CD8-positive, alpha-beta memory T cell (primary cell): ENCODE data around the gene KRTAP4-2. TPM values are rescaled to one million over a fixed set of nuclear protein-coding genes. Genes with fewer than 3 reads are reported as not detected.
"Not testable (repeated sequence)": the region's sequence is repeated elsewhere in the genome, so short reads cannot be mapped to it uniquely, and the experiment has no call there.

Source experiments
- CTCF ChIA-PET: fragments of 350-600 bp; sonication (Branson Sonifier 250); formaldehyde crosslinking; loops from one replicate; lab custom pipeline; 2021; ENCODE audit warnings: antibody characterized with exemption; lab: Charles Lee
- POLR2A ChIA-PET: fragments of 350-600 bp; sonication (Branson Sonifier 250); formaldehyde crosslinking; loops from one replicate; lab custom pipeline; 2021; ENCODE audit warnings: antibody characterized with exemption; lab: Charles Lee
- DNase-seq, 5 donors: peaks; one replicate each; pipeline versions ENCODE4 v3.0.0 to v3.0.0-alpha.2; 2020 to 2022; ENCODE audit warnings: mixed read lengths in 1 of 5
- H3K27ac ChIP-seq: one replicate; pipeline ENCODE4 v1.7.0; 2013; ENCODE audit warnings: low read depth, mild to moderate bottlenecking, low read length, moderate library complexity
- H3K27me3 ChIP-seq: 2 replicates; pipeline ENCODE4 v1.7.0; 2013; ENCODE audit warnings: low read length, mild to moderate bottlenecking; ENCODE audit not compliant: insufficient read depth, poor library complexity, severe bottlenecking
- H3K36me3 ChIP-seq: 2 replicates; pipeline ENCODE4 v1.7.0; 2013; ENCODE audit warnings: mild to moderate bottlenecking, low read length, moderate library complexity; ENCODE audit not compliant: insufficient read depth
- H3K4me1 ChIP-seq: 2 replicates; pipeline ENCODE4 v1.7.0; 2013; ENCODE audit warnings: mild to moderate bottlenecking, low read length, moderate library complexity; ENCODE audit not compliant: insufficient read depth
- H3K4me3 ChIP-seq: 2 replicates; pipeline ENCODE4 v1.7.0; 2013; ENCODE audit warnings: mild to moderate bottlenecking, low read length
- H3K9me3 ChIP-seq: 2 replicates; pipeline ENCODE4 v1.7.0; 2013; ENCODE audit warnings: mild to moderate bottlenecking, low read length
- H3K27ac Mint-ChIP-seq, 8 donors: one replicate each; pipeline ENCODE4 v1.8.0; 2020 to 2021; ENCODE audit warnings: mixed read lengths in 8 of 8, mild to moderate bottlenecking in 6 of 8, inconsistent platforms in 3 of 8, moderate library complexity in 3 of 8
- H3K27me3 Mint-ChIP-seq, 2 donors: one replicate each; pipeline ENCODE4 v1.8.0; 2020 to 2021; ENCODE audit warnings: mixed read lengths in 2 of 2, mild to moderate bottlenecking in 1 of 2, moderate library complexity in 1 of 2
- H3K36me3 Mint-ChIP-seq, 3 donors: one replicate each; pipeline ENCODE4 v1.8.0; 2020 to 2021; ENCODE audit warnings: mixed read lengths in 3 of 3, inconsistent platforms in 1 of 3, mild to moderate bottlenecking in 1 of 3
- H3K4me1 Mint-ChIP-seq, 3 donors: one replicate each; pipeline ENCODE4 v1.8.0; 2020 to 2021; ENCODE audit warnings: mixed read lengths in 3 of 3, inconsistent platforms in 1 of 3, mild to moderate bottlenecking in 1 of 3
- H3K4me3 Mint-ChIP-seq, 7 donors: one replicate each; pipeline ENCODE4 v1.8.0; 2020 to 2021; ENCODE audit warnings: mixed read lengths in 7 of 7, mild to moderate bottlenecking in 6 of 7, moderate library complexity in 4 of 7, inconsistent platforms in 2 of 7
- H3K9me3 Mint-ChIP-seq, 5 donors: one replicate each; pipeline ENCODE4 v1.8.0; 2020 to 2022; ENCODE audit warnings: mixed read lengths in 5 of 5, mild to moderate bottlenecking in 3 of 5, moderate library complexity in 2 of 5, inconsistent platforms in 1 of 5
- polyA plus RNA-seq: library from polyadenylated mRNA; unstranded; fragments of 300-500 nt; fragmentation: Illumina TruSeq; gene quantifications from one replicate; pipeline ENCODE4 v1.2.3, GENCODE V29; 2021
- total RNA-seq, 2 experiments: library from RNA; stranded (reverse); gene quantifications; one replicate each; pipeline ENCODE4 v1.2.3, GENCODE V29; 2021

Gene KRTAP4-2
- total and polyA plus RNA-seq, 3 experiments from 2014 or later: not detected

- no peaks in the 10 kb centered on the region for H3K27me3 ChIP-seq
- H3K4me3 ChIP-seq: no peak overlapping the region
- peaks cover 0 to 6% (median 0%) of the 10 kb centered on the region in 3 donors for H3K36me3 Mint-ChIP-seq
- ChIA-PET POLR2A (no interaction called here), CTCF (no interaction called here)
- H3K4me3 Mint-ChIP-seq: no peak overlapping the region
- DNase-seq: no peak
- no peak overlapping the region for H3K27ac Mint-ChIP-seq
- H3K9me3 ChIP-seq: no peaks in the 10 kb centered on the region
- no peaks in the 10 kb centered on the region for H3K4me1 Mint-ChIP-seq
- no peaks in the 10 kb centered on the region for H3K4me1 ChIP-seq
- H3K9me3 Mint-ChIP-seq: peaks cover 0 to 8% (median 4%) of the 10 kb centered on the region in 5 donors
- H3K36me3 ChIP-seq: no peaks in the 10 kb centered on the region
- H3K27ac ChIP-seq: no peak overlapping the region
- H3K27me3 Mint-ChIP-seq: peaks cover 4 to 5% of the 10 kb centered on the region in 2 donors
Measured at GRCh38 chr17:41199421-41200078, 21.5 kb upstream of the KRTAP4-2 start.

- no peak for DNase-seq
- ChIA-PET POLR2A (no interaction called here), CTCF (no interaction called here)
- peaks cover 2 to 13% (median 4%) of the 10 kb centered on the region in 5 donors for H3K9me3 Mint-ChIP-seq
- peaks cover 0 to 18% (median 0%) of the 10 kb centered on the region in 3 donors for H3K36me3 Mint-ChIP-seq
- Histone ChIP-seq H3K36me3 (no peaks in the 10 kb centered on the region), H3K4me3 (no peak overlapping the region), H3K4me1 (no peaks in the 10 kb centered on the region), H3K27ac (no peak overlapping the region), H3K27me3 (no peaks in the 10 kb centered on the region), H3K9me3 (no peaks in the 10 kb centered on the region)
- no peak overlapping the region for H3K4me3 Mint-ChIP-seq
- no peak overlapping the region for H3K27ac Mint-ChIP-seq
- no peaks in the 10 kb centered on the region for H3K4me1 Mint-ChIP-seq
- H3K27me3 Mint-ChIP-seq: peaks cover 16 to 25% of the 10 kb centered on the region in 2 donors
Measured at GRCh38 chr17:41196068-41196467, 18.0 kb upstream of the KRTAP4-2 start.

- Histone ChIP-seq H3K4me3 (no peak overlapping the region), H3K4me1 (no peaks in the 10 kb centered on the region), H3K36me3 (no peaks in the 10 kb centered on the region), H3K27ac (no peak overlapping the region), H3K9me3 (no peaks in the 10 kb centered on the region), H3K27me3 (no peaks in the 10 kb centered on the region)
- Mint-ChIP-seq H3K27ac (no peak overlapping the region), H3K27me3 (peaks cover 23 to 56% of the 10 kb centered on the region in 2 donors), H3K4me3 (no peak overlapping the region), H3K4me1 (no peaks in the 10 kb centered on the region), H3K36me3 (peaks cover 0 to 12% (median 0%) of the 10 kb centered on the region in 3 donors), H3K9me3 (peaks cover 0 to 6% (median 0%) of the 10 kb centered on the region in 5 donors)
- DNase-seq: no peak
- CTCF ChIA-PET: no interaction called here
- POLR2A ChIA-PET: no interaction called here
Measured at GRCh38 chr17:41190328-41190727, 12.3 kb upstream of the KRTAP4-2 start.

- H3K27ac ChIP-seq, H3K4me1 Mint-ChIP-seq, CTCF ChIA-PET, H3K36me3 ChIP-seq, H3K27ac Mint-ChIP-seq, POLR2A ChIA-PET, H3K9me3 ChIP-seq, H3K4me1 ChIP-seq, H3K4me3 ChIP-seq, H3K9me3 Mint-ChIP-seq, DNase-seq, H3K27me3 ChIP-seq, H3K4me3 Mint-ChIP-seq: not testable (repeated sequence)
- H3K27me3 Mint-ChIP-seq: peaks cover 23 to 56% of the 10 kb centered on the region in 2 donors
- H3K36me3 Mint-ChIP-seq: peaks cover 0 to 12% (median 0%) of the 10 kb centered on the region in 3 donors
Measured at GRCh38 chr17:41189837-41190318, 11.9 kb upstream of the KRTAP4-2 start, which contains the start of gene KRTAP9-1. KRTAP9-1 (plus strand) TSS chr17:41189887; CDS start chr17:41189887, 0 bp downstream.

GRCh38 chr17:41186872-41187271 lies 8.9 kb upstream of the KRTAP4-2 start:
- H3K4me3 ChIP-seq: no peak overlapping the region
- no peak overlapping the region for H3K27ac Mint-ChIP-seq
- peaks cover 23 to 62% of the 10 kb centered on the region in 2 donors for H3K27me3 Mint-ChIP-seq
- no peaks in the 10 kb centered on the region for H3K9me3 Mint-ChIP-seq
- ChIA-PET CTCF (no interaction called here), POLR2A (no interaction called here)
- no peak overlapping the region for H3K27ac ChIP-seq
- no peaks in the 10 kb centered on the region for H3K4me1 ChIP-seq
- H3K4me1 Mint-ChIP-seq: no peaks in the 10 kb centered on the region
- H3K4me3 Mint-ChIP-seq: no peak overlapping the region
- no peak for DNase-seq
- H3K27me3 ChIP-seq: no peaks in the 10 kb centered on the region
- no peaks in the 10 kb centered on the region for H3K36me3 Mint-ChIP-seq
- H3K36me3 ChIP-seq: no peaks in the 10 kb centered on the region
- no peaks in the 10 kb centered on the region for H3K9me3 ChIP-seq

GRCh38 chr17:41185001-41185400 lies 7.0 kb upstream of the KRTAP4-2 start:
- Mint-ChIP-seq H3K4me1 (no peaks in the 10 kb centered on the region), H3K27ac (no peak overlapping the region), H3K27me3 (peaks cover 16 to 50% of the 10 kb centered on the region in 2 donors), H3K9me3 (no peaks in the 10 kb centered on the region), H3K36me3 (no peaks in the 10 kb centered on the region), H3K4me3 (no peak overlapping the region)
- Histone ChIP-seq H3K9me3 (no peaks in the 10 kb centered on the region), H3K4me3 (no peak overlapping the region), H3K27me3 (no peaks in the 10 kb centered on the region), H3K36me3 (no peaks in the 10 kb centered on the region), H3K4me1 (no peaks in the 10 kb centered on the region), H3K27ac (no peak overlapping the region)
- ChIA-PET CTCF (interaction anchor here (0.8 kb wide), 1 partner anchor 9 kb away, joined by 3 read pairs; no protein-coding TSS in a partner anchor), POLR2A (no interaction called here)
- no peak for DNase-seq

GRCh38 chr17:41184480-41184961 lies 6.5 kb upstream of the KRTAP4-2 start, which contains the start of gene KRTAP4-1:
KRTAP4-1 (minus strand) TSS chr17:41184911; CDS start chr17:41184854, 57 bp downstream.
- H3K36me3 ChIP-seq: no peaks in the 10 kb centered on the region
- Mint-ChIP-seq H3K4me1 (no peaks in the 10 kb centered on the region), H3K27me3 (peaks cover 16 to 48% of the 10 kb centered on the region in 2 donors), H3K27ac (peak within 1 kb of the TSS in 1 of 8 donors; percentile 83), H3K9me3 (no peaks in the 10 kb centered on the region), H3K36me3 (no peaks in the 10 kb centered on the region), H3K4me3 (no peak within 1 kb of the TSS)
- CTCF ChIA-PET: interaction anchor here (0.8 kb wide), 1 partner anchor 9 kb away, joined by 3 read pairs; no protein-coding TSS in a partner anchor
- no peaks in the 10 kb centered on the region for H3K27me3 ChIP-seq
- no peak within 1 kb of the TSS for H3K4me3 ChIP-seq
- H3K27ac ChIP-seq: no peak within 1 kb of the TSS
- POLR2A ChIA-PET: no interaction called here
- no peaks in the 10 kb centered on the region for H3K4me1 ChIP-seq
- no peak for DNase-seq
- no peaks in the 10 kb centered on the region for H3K9me3 ChIP-seq

- Mint-ChIP-seq H3K27ac (peak overlapping the region in 1 of 8 donors; percentile 66), H3K36me3 (no peaks in the 10 kb centered on the region), H3K27me3 (peaks cover 7 to 17% of the 10 kb centered on the region in 2 donors), H3K4me3 (no peak overlapping the region), H3K9me3 (no peaks in the 10 kb centered on the region), H3K4me1 (no peaks in the 10 kb centered on the region)
- Histone ChIP-seq H3K27me3 (no peaks in the 10 kb centered on the region), H3K4me3 (no peak overlapping the region), H3K9me3 (no peaks in the 10 kb centered on the region), H3K36me3 (no peaks in the 10 kb centered on the region), H3K4me1 (no peaks in the 10 kb centered on the region), H3K27ac (no peak overlapping the region)
- POLR2A ChIA-PET: no interaction called here
- CTCF ChIA-PET: no interaction called here
- DNase-seq: no peak
Measured at GRCh38 chr17:41178843-41179616, 1.0 kb upstream of the KRTAP4-2 start.
